Fibroblast of lung (primary cell): Measurements from ENCODE around the gene PGM1.

Experiments
- EZH2 ChIP-seq: IDR thresholded peaks from 2 replicates; pipeline ENCODE4 v1.5.1; 2012; ENCODE audit warnings: low read length, control low read depth, mild to moderate bottlenecking; ENCODE audit errors: missing control alignments
- TF ChIP-seq, protein P1 (sequence below), 2 donors: IDR thresholded peaks in 1 of 2; conservative IDR thresholded peaks in 1 of 2; 1 replicate in 1 of 2; 2 replicates in 1 of 2; pipeline ENCODE4 v1.5.1; 2011 to 2012; ENCODE audit warnings: low read length in 2 of 2, control low read depth in 1 of 2, inconsistent platforms in 1 of 2, low read depth in 1 of 2, mild to moderate bottlenecking in 1 of 2

DNA sequence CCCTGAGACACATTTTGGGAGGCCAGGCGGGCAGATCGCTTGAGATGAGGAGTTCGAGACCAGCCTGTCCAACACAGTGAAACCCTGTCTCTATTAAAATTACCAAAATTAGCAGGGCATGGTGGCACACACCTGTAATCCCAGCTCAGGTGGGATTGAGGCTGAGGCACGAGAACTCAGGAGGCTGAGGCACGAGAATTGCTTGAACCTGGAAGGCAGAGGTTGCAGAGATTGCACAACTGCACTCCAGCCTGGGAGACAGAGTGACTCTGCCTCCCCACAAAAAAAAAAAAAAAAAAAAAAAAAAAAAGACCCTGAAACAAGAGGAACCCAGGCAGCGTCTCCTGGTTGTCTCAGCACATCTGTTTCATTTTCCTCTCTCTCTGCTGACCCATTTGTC lies 24.2 kb downstream of the PGM1 start:
- TF ChIP-seq, protein P1, sequence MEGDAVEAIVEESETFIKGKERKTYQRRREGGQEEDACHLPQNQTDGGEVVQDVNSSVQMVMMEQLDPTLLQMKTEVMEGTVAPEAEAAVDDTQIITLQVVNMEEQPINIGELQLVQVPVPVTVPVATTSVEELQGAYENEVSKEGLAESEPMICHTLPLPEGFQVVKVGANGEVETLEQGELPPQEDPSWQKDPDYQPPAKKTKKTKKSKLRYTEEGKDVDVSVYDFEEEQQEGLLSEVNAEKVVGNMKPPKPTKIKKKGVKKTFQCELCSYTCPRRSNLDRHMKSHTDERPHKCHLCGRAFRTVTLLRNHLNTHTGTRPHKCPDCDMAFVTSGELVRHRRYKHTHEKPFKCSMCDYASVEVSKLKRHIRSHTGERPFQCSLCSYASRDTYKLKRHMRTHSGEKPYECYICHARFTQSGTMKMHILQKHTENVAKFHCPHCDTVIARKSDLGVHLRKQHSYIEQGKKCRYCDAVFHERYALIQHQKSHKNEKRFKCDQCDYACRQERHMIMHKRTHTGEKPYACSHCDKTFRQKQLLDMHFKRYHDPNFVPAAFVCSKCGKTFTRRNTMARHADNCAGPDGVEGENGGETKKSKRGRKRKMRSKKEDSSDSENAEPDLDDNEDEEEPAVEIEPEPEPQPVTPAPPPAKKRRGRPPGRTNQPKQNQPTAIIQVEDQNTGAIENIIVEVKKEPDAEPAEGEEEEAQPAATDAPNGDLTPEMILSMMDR (conservative IDR thresholded peaks at IDR 0.05 in 1 of 2, IDR thresholded peaks at IDR 0.05 in 1 of 2; ENCODE audit: low read depth in 1 of 2, low read length in 2 of 2), result no peak
- TF ChIP-seq EZH2, result no peak
